Esophagus muscularis mucosa (tissue), 3 donors: Measurements from ENCODE around the gene FANCD2.

Experiments
- POLR2A ChIP-seq: fragments of 450-650 bp; IDR thresholded peaks from one replicate; pipeline ENCODE4 v1.6.1; 2017; ENCODE audit warnings: antibody characterized with exemption, moderate library complexity, mild to moderate bottlenecking, low read depth
- POLR2AphosphoS5 ChIP-seq, 2 donors: sonication (generic); formaldehyde crosslinking; IDR thresholded peaks; one replicate each; pipeline ENCODE4 v1.6.1; 2017; ENCODE audit warnings: antibody characterized with exemption in 2 of 2
- TF ChIP-seq, protein P1 (sequence below), 3 experiments: fragments of 200-600 bp in 2 of 3; fragments of 450-650 bp in 1 of 3; sonication (generic) in 2 of 3; IDR thresholded peaks; one replicate each; pipeline ENCODE4 v1.5.1; 2017 to 2019; ENCODE audit warnings: antibody characterized with exemption in 3 of 3, mild to moderate bottlenecking in 2 of 3, moderate library complexity in 1 of 3

DNA sequence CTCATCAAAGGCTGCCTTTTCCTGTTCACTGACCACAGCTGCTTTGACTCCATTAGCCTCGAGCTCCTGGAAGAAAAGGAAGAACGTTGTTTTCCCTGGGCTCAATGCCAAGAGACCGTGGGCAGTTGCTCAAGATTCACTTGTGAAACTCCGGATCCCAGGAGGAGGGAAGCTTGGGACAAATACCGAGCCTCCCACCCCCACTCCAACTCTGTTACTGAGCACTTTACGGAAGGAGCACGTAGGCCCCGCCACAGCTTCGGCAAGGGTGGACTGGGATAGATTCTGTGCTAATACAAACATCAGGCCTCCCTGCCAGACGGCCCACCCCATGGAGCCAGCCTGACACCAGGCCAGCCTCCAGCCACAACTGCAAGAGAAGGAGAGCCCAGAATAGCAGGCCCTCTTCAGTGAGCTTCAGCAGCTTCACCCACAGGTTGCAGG is 10.8 kb upstream of the FANCD2 start:
- TF ChIP-seq, protein P1, sequence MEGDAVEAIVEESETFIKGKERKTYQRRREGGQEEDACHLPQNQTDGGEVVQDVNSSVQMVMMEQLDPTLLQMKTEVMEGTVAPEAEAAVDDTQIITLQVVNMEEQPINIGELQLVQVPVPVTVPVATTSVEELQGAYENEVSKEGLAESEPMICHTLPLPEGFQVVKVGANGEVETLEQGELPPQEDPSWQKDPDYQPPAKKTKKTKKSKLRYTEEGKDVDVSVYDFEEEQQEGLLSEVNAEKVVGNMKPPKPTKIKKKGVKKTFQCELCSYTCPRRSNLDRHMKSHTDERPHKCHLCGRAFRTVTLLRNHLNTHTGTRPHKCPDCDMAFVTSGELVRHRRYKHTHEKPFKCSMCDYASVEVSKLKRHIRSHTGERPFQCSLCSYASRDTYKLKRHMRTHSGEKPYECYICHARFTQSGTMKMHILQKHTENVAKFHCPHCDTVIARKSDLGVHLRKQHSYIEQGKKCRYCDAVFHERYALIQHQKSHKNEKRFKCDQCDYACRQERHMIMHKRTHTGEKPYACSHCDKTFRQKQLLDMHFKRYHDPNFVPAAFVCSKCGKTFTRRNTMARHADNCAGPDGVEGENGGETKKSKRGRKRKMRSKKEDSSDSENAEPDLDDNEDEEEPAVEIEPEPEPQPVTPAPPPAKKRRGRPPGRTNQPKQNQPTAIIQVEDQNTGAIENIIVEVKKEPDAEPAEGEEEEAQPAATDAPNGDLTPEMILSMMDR (IDR thresholded peaks at IDR 0.05): no peak
- TF ChIP-seq POLR2A (no peak), POLR2AphosphoS5 (IDR thresholded peaks at IDR 0.05) (peak; percentile 56 to 71)
